Kidney (tissue), 14 donors: ENCODE results near the gene SDC4. TPM values are rescaled to one million over a fixed set of nuclear protein-coding genes. Genes with fewer than 3 reads are reported as not detected.

Experiments
- DNase-seq, 5 donors: peaks; one replicate each; pipeline ENCODE4 v3.0.0-alpha.2; 2013 to 2020
- FAIRE-seq: peaks from 2 replicates; lab custom pipeline; 2012; peaks lifted over from hg19 to GRCh38; lab: Jason Lieb, UNC
- H3K27ac ChIP-seq, 2 donors: one replicate each; pipeline ENCODE4 v1.7.0; 2013; ENCODE audit warnings: low read depth in 2 of 2, low read length in 2 of 2, inconsistent platforms in 1 of 2
- H3K27me3 ChIP-seq: one replicate; pipeline ENCODE4 v1.7.1; 2013; ENCODE audit warnings: low read length, inconsistent platforms; ENCODE audit not compliant: control insufficient read depth, insufficient read depth
- H3K36me3 ChIP-seq, 3 donors: one replicate each; pipeline versions ENCODE4 v1.7.0 to v1.7.1; 2013; ENCODE audit warnings: low read length in 3 of 3, control low read depth in 1 of 3, inconsistent platforms in 1 of 3; ENCODE audit not compliant: insufficient read depth in 3 of 3, control insufficient read depth in 2 of 3
- H3K4me1 ChIP-seq, 3 donors: one replicate each; pipeline versions ENCODE4 v1.7.0 to v1.7.1; 2013; ENCODE audit warnings: low read length in 3 of 3, inconsistent platforms in 1 of 3, low read depth in 1 of 3; ENCODE audit not compliant: control insufficient read depth in 2 of 3, insufficient read depth in 2 of 3
- H3K4me3 ChIP-seq, 3 donors: one replicate each; pipeline versions ENCODE4 v1.7.0 to v1.8.1; 2013; ENCODE audit warnings: low read length in 3 of 3, control low read depth in 1 of 3, inconsistent platforms in 1 of 3
- H3K9ac ChIP-seq, 3 donors: one replicate each; pipeline versions ENCODE4 v1.7.0 to v1.7.1; 2013; ENCODE audit warnings: low read length in 3 of 3, control low read depth in 1 of 3, inconsistent platforms in 1 of 3
- H3K9me3 ChIP-seq, 3 donors: one replicate each; pipeline versions ENCODE4 v1.7.0 to v1.7.1; 2013; ENCODE audit warnings: low read length in 3 of 3, control low read depth in 1 of 3, inconsistent platforms in 1 of 3; ENCODE audit not compliant: control insufficient read depth in 2 of 3, insufficient read depth in 1 of 3
- intact Hi-C: fragments of 100-400 bp; cut with DNase I; formaldehyde crosslinking; loops from one replicate; pipeline ENCODE4 v1.11.1; 2022
- polyA plus RNA-seq: library from polyadenylated mRNA; stranded (reverse); fragments of 350-450 nt; fragmentation: Illumina TruSeq; extraction: RNeasy Lipid Tissue Mini Kit (QIAGEN cat#74804); gene quantifications from one replicate; pipeline ENCODE4 v1.2.3, GENCODE V29; 2014; ENCODE audit warnings: low read depth, low replicate concordance; ENCODE audit not compliant: insufficient read depth
- total RNA-seq: library from RNA; stranded (reverse); fragmentation: NEBNext Ultra II Directional; extraction: Animal tissue kit (Norgen Biotek cat#: 25700); gene quantifications from one replicate; pipeline ENCODE4 v1.2.1, GENCODE V29; 2021
- TF ChIP-seq, protein P1 (sequence below): IDR thresholded peaks from 3 replicates; pipeline ENCODE4 v1.5.1; 2012; ENCODE audit warnings: mild to moderate bottlenecking, moderate library complexity, borderline replicate concordance; ENCODE audit not compliant: insufficient read depth; ENCODE audit errors: extremely low read depth
- donor health status: control.
- donor health status: control.
- donor health status: control.
- donor health status: control.
- donor health status: control.
- donor health status: DM: yes; HTN: yes; CAD: no.
- donor health status: Normal renal cell carcinoma (clear cell type).

Gene SDC4
- total and polyA plus RNA-seq, 2 donors from 2014 or later: 242 to 397 TPM

- DNase-seq (peak in 3 of 5 donors; percentile 55 to 87 (median 78)), FAIRE-seq (no peak)
- TF ChIP-seq, protein P1, sequence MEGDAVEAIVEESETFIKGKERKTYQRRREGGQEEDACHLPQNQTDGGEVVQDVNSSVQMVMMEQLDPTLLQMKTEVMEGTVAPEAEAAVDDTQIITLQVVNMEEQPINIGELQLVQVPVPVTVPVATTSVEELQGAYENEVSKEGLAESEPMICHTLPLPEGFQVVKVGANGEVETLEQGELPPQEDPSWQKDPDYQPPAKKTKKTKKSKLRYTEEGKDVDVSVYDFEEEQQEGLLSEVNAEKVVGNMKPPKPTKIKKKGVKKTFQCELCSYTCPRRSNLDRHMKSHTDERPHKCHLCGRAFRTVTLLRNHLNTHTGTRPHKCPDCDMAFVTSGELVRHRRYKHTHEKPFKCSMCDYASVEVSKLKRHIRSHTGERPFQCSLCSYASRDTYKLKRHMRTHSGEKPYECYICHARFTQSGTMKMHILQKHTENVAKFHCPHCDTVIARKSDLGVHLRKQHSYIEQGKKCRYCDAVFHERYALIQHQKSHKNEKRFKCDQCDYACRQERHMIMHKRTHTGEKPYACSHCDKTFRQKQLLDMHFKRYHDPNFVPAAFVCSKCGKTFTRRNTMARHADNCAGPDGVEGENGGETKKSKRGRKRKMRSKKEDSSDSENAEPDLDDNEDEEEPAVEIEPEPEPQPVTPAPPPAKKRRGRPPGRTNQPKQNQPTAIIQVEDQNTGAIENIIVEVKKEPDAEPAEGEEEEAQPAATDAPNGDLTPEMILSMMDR: no peak
- no peaks in the 10 kb centered on the region for H3K27me3 ChIP-seq
- H3K36me3 ChIP-seq: peaks cover 0 to 19% (median 0%) of the 10 kb centered on the region in 3 donors
- peak overlapping the region; percentile 96 to 99 for H3K27ac ChIP-seq
- H3K4me3 ChIP-seq: peak overlapping the region in 2 of 3 donors; percentile 57 to 85
- H3K4me1 ChIP-seq: peaks cover 6 to 59% (median 52%) of the 10 kb centered on the region in 3 donors
- intact Hi-C loops: no loop called here
- H3K9me3 ChIP-seq: no peaks in the 10 kb centered on the region
- peak overlapping the region in 2 of 3 donors; percentile 30 to 100 for H3K9ac ChIP-seq
Observed at GRCh38 chr20:45342855-45343531, 5.2 kb downstream of the SDC4 start.

DNA sequence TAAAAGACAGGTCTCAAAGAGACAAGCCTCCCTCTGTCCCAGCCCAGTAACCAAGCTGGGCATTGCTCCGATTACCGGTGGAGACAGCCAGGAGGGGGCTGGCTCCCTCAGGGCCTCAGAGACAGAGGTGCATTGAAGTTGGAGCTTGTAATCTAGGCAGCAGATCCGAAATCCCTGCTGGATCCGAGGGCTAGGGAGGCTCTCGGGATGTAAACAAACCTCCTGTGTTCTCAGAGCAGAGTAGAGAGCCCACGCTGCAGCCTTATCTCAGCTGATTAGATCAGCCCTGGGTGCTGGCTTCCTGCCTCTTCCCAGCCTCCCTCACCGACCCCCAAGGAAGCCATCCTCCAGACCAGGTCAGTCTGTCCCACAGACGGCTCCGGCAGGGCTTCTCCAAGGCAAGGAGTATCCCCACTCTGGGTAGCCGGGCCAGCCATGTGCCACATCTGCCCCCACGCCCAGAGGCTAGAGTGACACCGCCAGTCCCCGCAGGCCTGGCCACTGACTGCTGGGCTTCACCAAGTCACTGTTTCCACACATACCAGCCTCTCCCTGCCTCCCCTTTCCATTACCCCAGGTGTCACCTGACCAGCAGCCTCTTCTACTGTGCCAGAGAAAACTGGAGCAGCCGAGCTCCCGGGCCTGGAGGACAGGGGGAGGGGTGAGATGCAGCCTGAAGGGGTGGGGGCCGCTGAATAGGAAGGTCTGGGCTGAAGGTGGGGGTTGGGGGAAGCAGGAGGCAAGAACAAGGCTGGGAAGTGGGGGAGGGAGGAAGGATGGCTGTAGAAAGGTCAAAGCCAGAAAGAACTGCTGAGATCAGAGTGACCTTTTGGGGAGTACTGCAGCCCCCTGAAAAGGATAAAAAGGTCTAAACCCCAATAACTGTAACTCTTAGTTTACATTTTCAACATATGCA is 6.0 kb downstream of the SDC4 start:
- FAIRE-seq: no peak
- intact Hi-C loops: no loop called here

DNA sequence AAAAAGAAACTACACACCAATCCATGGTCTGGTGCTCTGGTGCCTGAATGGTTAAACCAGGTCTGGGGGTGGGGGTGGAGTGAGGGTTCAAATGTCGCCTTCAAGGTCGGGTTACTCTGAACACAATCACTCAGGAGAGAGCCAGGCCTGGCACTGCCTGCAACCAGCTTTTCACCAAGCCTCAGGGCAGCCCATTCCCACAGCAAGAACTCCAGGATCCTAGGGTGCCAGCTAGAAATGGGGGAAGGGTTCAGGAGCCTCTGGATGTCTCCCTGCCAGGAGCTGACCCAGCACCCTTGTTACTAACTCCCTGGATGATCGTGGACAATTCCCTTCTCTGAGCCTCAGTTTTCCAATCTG is 6.7 kb downstream of the SDC4 start:
- FAIRE-seq (no peak), DNase-seq (peak in 3 of 5 donors; percentile 45 to 66 (median 60))
- Histone ChIP-seq H3K4me1 (peaks cover 6 to 72% (median 63%) of the 10 kb centered on the region in 3 donors), H3K9ac (peak overlapping the region in 2 of 3 donors; percentile 52 to 100), H3K9me3 (no peaks in the 10 kb centered on the region), H3K27me3 (no peaks in the 10 kb centered on the region), H3K36me3 (peaks cover 0 to 19% (median 0%) of the 10 kb centered on the region in 3 donors), H3K4me3 (peak overlapping the region in 2 of 3 donors; percentile 66 to 85), H3K27ac (peak overlapping the region; percentile 96 to 99)
- intact Hi-C loops: no loop called here
- TF ChIP-seq, protein P1: no peak

More for the DNA sequence above, 6.0 kb downstream of the SDC4 start:
- peak; percentile 78 to 91 (median 90) for DNase-seq
- Histone ChIP-seq H3K4me1 (peaks cover 6 to 66% (median 59%) of the 10 kb centered on the region in 3 donors), H3K27me3 (no peaks in the 10 kb centered on the region), H3K4me3 (peak overlapping the region in 2 of 3 donors; percentile 66 to 85), H3K9me3 (no peaks in the 10 kb centered on the region), H3K27ac (peak overlapping the region; percentile 96 to 99), H3K9ac (peak overlapping the region in 2 of 3 donors; percentile 52 to 100), H3K36me3 (peaks cover 0 to 19% (median 0%) of the 10 kb centered on the region in 3 donors)
- TF ChIP-seq, protein P1: no peak
